ENCODE results near the gene CRYAB. TPM values are rescaled to one million over a fixed set of nuclear protein-coding genes. Genes with fewer than 3 reads are reported as not detected.

The CRYAB gene
- total RNA-seq, 1 experiment from 2014 or later, result 2.1 TPM

- no peak for ATAC-seq
These were observed 33.6 kb upstream of the CRYAB start for GRCh38 chr11:111945198-111945597.

DNA sequence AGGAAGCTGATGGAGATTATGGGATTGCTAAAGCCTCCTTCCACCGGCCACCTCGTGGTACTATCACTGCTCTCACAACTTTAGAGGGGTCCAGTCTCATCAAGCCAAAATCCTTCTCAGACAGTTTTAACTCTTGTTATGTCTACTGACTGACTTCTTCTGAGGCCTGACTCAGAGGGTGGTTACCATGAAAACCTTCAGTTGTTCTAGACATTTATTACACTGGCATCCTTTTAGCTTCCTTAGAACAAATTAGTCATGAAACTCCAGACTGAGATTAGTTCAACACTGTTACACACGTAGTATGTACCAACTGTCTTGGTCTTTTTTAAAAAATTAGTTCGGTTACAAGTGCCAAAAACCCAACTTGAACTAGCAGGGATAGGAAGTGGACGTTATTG lies 33.1 kb upstream of the CRYAB start:
- Mint-ChIP-seq H3K4me3 (no peak overlapping the region), H3K27me3 (ENCODE audit: low read depth) (no peaks in the 10 kb centered on the region; the same call in 1 of the 2 replicates), H3K27ac (no peak overlapping the region), H3K36me3 (0 out of 2 replicates have a peak, but pooled peaks cover 2% of the 10 kb centered on the region), H3K9me3 (no peaks in the 10 kb centered on the region), H3K4me1 (peaks cover 23% of the 10 kb centered on the region)
- TF ChIP-seq, protein P1, sequence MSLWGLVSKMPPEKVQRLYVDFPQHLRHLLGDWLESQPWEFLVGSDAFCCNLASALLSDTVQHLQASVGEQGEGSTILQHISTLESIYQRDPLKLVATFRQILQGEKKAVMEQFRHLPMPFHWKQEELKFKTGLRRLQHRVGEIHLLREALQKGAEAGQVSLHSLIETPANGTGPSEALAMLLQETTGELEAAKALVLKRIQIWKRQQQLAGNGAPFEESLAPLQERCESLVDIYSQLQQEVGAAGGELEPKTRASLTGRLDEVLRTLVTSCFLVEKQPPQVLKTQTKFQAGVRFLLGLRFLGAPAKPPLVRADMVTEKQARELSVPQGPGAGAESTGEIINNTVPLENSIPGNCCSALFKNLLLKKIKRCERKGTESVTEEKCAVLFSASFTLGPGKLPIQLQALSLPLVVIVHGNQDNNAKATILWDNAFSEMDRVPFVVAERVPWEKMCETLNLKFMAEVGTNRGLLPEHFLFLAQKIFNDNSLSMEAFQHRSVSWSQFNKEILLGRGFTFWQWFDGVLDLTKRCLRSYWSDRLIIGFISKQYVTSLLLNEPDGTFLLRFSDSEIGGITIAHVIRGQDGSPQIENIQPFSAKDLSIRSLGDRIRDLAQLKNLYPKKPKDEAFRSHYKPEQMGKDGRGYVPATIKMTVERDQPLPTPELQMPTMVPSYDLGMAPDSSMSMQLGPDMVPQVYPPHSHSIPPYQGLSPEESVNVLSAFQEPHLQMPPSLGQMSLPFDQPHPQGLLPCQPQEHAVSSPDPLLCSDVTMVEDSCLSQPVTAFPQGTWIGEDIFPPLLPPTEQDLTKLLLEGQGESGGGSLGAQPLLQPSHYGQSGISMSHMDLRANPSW (CRISPR knock-in tag; conservative IDR thresholded peaks at IDR 0.05; ENCODE audit: low read depth), result no peak
- TF ChIP-seq, protein P2, sequence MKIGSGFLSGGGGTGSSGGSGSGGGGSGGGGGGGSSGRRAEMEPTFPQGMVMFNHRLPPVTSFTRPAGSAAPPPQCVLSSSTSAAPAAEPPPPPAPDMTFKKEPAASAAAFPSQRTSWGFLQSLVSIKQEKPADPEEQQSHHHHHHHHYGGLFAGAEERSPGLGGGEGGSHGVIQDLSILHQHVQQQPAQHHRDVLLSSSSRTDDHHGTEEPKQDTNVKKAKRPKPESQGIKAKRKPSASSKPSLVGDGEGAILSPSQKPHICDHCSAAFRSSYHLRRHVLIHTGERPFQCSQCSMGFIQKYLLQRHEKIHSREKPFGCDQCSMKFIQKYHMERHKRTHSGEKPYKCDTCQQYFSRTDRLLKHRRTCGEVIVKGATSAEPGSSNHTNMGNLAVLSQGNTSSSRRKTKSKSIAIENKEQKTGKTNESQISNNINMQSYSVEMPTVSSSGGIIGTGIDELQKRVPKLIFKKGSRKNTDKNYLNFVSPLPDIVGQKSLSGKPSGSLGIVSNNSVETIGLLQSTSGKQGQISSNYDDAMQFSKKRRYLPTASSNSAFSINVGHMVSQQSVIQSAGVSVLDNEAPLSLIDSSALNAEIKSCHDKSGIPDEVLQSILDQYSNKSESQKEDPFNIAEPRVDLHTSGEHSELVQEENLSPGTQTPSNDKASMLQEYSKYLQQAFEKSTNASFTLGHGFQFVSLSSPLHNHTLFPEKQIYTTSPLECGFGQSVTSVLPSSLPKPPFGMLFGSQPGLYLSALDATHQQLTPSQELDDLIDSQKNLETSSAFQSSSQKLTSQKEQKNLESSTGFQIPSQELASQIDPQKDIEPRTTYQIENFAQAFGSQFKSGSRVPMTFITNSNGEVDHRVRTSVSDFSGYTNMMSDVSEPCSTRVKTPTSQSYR (CRISPR knock-in tag; IDR thresholded peaks at IDR 0.05), result no peak
- TF ChIP-seq NR1H2 (CRISPR knock-in tag; IDR thresholded peaks at IDR 0.05) (no peak), JAZF1 (CRISPR knock-in tag; IDR thresholded peaks at IDR 0.05) (no peak), ZNF317 (CRISPR knock-in tag; IDR thresholded peaks at IDR 0.05; ENCODE audit: borderline replicate concordance, low read depth) (no peak)
- TF ChIP-seq, protein P3, sequence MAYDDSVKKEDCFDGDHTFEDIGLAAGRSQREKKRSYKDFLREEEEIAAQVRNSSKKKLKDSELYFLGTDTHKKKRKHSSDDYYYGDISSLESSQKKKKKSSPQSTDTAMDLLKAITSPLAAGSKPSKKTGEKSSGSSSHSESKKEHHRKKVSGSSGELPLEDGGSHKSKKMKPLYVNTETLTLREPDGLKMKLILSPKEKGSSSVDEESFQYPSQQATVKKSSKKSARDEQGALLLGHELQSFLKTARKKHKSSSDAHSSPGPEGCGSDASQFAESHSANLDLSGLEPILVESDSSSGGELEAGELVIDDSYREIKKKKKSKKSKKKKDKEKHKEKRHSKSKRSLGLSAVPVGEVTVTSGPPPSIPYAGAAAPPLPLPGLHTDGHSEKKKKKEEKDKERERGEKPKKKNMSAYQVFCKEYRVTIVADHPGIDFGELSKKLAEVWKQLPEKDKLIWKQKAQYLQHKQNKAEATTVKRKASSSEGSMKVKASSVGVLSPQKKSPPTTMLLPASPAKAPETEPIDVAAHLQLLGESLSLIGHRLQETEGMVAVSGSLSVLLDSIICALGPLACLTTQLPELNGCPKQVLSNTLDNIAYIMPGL (CRISPR knock-in tag; IDR thresholded peaks at IDR 0.05), result no peak
- TF ChIP-seq, protein P4, sequence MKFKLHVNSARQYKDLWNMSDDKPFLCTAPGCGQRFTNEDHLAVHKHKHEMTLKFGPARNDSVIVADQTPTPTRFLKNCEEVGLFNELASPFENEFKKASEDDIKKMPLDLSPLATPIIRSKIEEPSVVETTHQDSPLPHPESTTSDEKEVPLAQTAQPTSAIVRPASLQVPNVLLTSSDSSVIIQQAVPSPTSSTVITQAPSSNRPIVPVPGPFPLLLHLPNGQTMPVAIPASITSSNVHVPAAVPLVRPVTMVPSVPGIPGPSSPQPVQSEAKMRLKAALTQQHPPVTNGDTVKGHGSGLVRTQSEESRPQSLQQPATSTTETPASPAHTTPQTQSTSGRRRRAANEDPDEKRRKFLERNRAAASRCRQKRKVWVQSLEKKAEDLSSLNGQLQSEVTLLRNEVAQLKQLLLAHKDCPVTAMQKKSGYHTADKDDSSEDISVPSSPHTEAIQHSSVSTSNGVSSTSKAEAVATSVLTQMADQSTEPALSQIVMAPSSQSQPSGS (CRISPR knock-in tag; IDR thresholded peaks at IDR 0.05; ENCODE audit: borderline replicate concordance, low read depth), result no peak
- TF ChIP-seq, protein P5, sequence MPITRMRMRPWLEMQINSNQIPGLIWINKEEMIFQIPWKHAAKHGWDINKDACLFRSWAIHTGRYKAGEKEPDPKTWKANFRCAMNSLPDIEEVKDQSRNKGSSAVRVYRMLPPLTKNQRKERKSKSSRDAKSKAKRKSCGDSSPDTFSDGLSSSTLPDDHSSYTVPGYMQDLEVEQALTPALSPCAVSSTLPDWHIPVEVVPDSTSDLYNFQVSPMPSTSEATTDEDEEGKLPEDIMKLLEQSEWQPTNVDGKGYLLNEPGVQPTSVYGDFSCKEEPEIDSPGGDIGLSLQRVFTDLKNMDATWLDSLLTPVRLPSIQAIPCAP (CRISPR knock-in tag; IDR thresholded peaks at IDR 0.05), result no peak
- POLR2A ChIA-PET, result interaction anchor here (0.5 kb wide), 1 partner anchor 73 kb away, joined by 4 read pairs; no protein-coding TSS in a partner anchor
- ATAC-seq (no peak), DNase-seq (ENCODE audit: low spot score) (no peak)
- CTCF ChIA-PET, result interaction anchor here (1.4 to 3.2 kb wide), 3 partner anchors 13 to 336 kb away, joined by 5 to 21 read pairs (median 12); no protein-coding TSS in a partner anchor

More at GRCh38 chr11:111945198-111945597, 33.6 kb upstream of the CRYAB start:
- H3K36me3 Mint-ChIP-seq, result 0 out of 2 replicates have a peak, but pooled peaks cover 2% of the 10 kb centered on the region
- H3K4me3 Mint-ChIP-seq, result no peak overlapping the region
- peaks cover 23% of the 10 kb centered on the region for H3K4me1 Mint-ChIP-seq
- no peaks in the 10 kb centered on the region; the same call in 1 of the 2 replicates for H3K27me3 Mint-ChIP-seq (ENCODE audit: low read depth)
- no peak for DNase-seq (ENCODE audit: low spot score)
- H3K9me3 Mint-ChIP-seq, result no peaks in the 10 kb centered on the region
- no peak overlapping the region for H3K27ac Mint-ChIP-seq
- CTCF ChIA-PET, result interaction anchor here (1.1 to 3.2 kb wide), 3 partner anchors 13 to 335 kb away, joined by 3 to 21 read pairs (median 5); no protein-coding TSS in a partner anchor
- TF ChIP-seq ZNF121 (CRISPR knock-in tag; IDR thresholded peaks at IDR 0.05) (no peak), SOX15 (CRISPR knock-in tag; IDR thresholded peaks at IDR 0.05) (no peak), SMAD3 (CRISPR knock-in tag; IDR thresholded peaks at IDR 0.05; ENCODE audit: borderline replicate concordance) (no peak), SP1 (CRISPR knock-in tag; conservative IDR thresholded peaks at IDR 0.05) (no peak), GTF2I (CRISPR knock-in tag; conservative IDR thresholded peaks at IDR 0.05) (no peak), ZNF396 (CRISPR knock-in tag; IDR thresholded peaks at IDR 0.05; ENCODE audit: borderline replicate concordance) (no peak)
- TF ChIP-seq, protein P6, sequence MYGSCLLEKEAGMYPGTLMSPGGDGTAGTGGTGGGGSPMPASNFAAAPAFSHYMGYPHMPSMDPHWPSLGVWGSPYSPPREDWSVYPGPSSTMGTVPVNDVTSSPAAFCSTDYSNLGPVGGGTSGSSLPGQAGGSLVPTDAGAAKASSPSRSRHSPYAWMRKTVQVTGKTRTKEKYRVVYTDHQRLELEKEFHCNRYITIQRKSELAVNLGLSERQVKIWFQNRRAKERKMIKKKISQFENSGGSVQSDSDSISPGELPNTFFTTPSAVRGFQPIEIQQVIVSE (CRISPR knock-in tag; IDR thresholded peaks at IDR 0.05; ENCODE audit: borderline replicate concordance), result no peak
- TF ChIP-seq, protein P7, sequence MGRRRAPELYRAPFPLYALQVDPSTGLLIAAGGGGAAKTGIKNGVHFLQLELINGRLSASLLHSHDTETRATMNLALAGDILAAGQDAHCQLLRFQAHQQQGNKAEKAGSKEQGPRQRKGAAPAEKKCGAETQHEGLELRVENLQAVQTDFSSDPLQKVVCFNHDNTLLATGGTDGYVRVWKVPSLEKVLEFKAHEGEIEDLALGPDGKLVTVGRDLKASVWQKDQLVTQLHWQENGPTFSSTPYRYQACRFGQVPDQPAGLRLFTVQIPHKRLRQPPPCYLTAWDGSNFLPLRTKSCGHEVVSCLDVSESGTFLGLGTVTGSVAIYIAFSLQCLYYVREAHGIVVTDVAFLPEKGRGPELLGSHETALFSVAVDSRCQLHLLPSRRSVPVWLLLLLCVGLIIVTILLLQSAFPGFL (CRISPR knock-in tag; IDR thresholded peaks at IDR 0.05; ENCODE audit: borderline replicate concordance), result no peak
- POLR2A ChIA-PET, result interaction anchor here (0.6 kb wide), 1 partner anchor 21 kb away, joined by 3 read pairs; no protein-coding TSS in a partner anchor

Measured in WTC11 (cell line).